H9 (cell line): ENCODE results near the gene NLRP1. TPM values are rescaled to one million over a fixed set of nuclear protein-coding genes. Genes with fewer than 3 reads are reported as not detected.

Experiments used
- DNase-seq: peaks from one replicate; pipeline ENCODE4 v3.0.0-alpha.2; 2017
- H2AFZ ChIP-seq: one replicate; pipeline ENCODE4 v1.6.1; 2013; ENCODE audit warnings: mild to moderate bottlenecking, low read length, control low read depth, moderate library complexity
- H2AK5ac ChIP-seq: 2 replicates; pipeline ENCODE4 v1.6.1; 2013; ENCODE audit warnings: low read length, control low read depth, mixed read lengths; ENCODE audit not compliant: insufficient read length
- H2BK120ac ChIP-seq: one replicate; pipeline ENCODE4 v1.6.1; 2013; ENCODE audit warnings: low read depth, mild to moderate bottlenecking, low read length, control low read depth, inconsistent platforms; ENCODE audit not compliant: poor library complexity, severe bottlenecking
- H2BK12ac ChIP-seq: 2 replicates; pipeline ENCODE4 v1.6.1; 2013; ENCODE audit warnings: low read length, control low read depth, mixed read lengths, low read depth; ENCODE audit not compliant: insufficient read length
- H2BK15ac ChIP-seq: 2 replicates; pipeline ENCODE4 v1.6.1; 2013; ENCODE audit warnings: low read depth, low read length, control low read depth
- H2BK20ac ChIP-seq: one replicate; pipeline ENCODE4 v1.6.1; 2013; ENCODE audit warnings: low read depth, mild to moderate bottlenecking, low read length, control low read depth, inconsistent platforms; ENCODE audit not compliant: poor library complexity, severe bottlenecking
- H2BK5ac ChIP-seq: 2 replicates; pipeline ENCODE4 v1.6.1; 2013; ENCODE audit warnings: low read length, control low read depth, mixed read lengths; ENCODE audit not compliant: insufficient read length
- H3K14ac ChIP-seq: 2 replicates; pipeline ENCODE4 v1.6.1; 2013; ENCODE audit warnings: low read length, control low read depth; ENCODE audit not compliant: insufficient read depth
- H3K18ac ChIP-seq: 2 replicates; pipeline ENCODE4 v1.6.1; 2013; ENCODE audit warnings: low read depth, mild to moderate bottlenecking, mixed read lengths, low read length, control low read depth; ENCODE audit not compliant: insufficient read length
- H3K23ac ChIP-seq: 2 replicates; pipeline ENCODE4 v1.6.1; 2013; ENCODE audit warnings: low read length, control low read depth, mixed read lengths, low read depth; ENCODE audit not compliant: insufficient read length
- H3K23me2 ChIP-seq: 2 replicates; pipeline ENCODE4 v1.6.1; 2013; ENCODE audit warnings: low read depth, mild to moderate bottlenecking, mixed read lengths, low read length, control low read depth; ENCODE audit not compliant: insufficient read length, poor library complexity, severe bottlenecking
- H3K27ac ChIP-seq: 2 replicates; pipeline ENCODE4 v1.5.1; 2013; ENCODE audit warnings: low read length, control low read depth, mixed read lengths, low read depth; ENCODE audit not compliant: insufficient read length
- H3K27me3 ChIP-seq: 2 replicates; pipeline ENCODE4 v1.6.1; 2013; ENCODE audit warnings: low read length, control low read depth, inconsistent platforms; ENCODE audit not compliant: insufficient read depth
- H3K4ac ChIP-seq: 2 replicates; pipeline ENCODE4 v1.6.1; 2013; ENCODE audit warnings: low read depth, mild to moderate bottlenecking, control low read depth, inconsistent platforms, low read length, moderate library complexity
- H3K4me1 ChIP-seq: 2 replicates; pipeline ENCODE4 v1.6.1; 2013; ENCODE audit warnings: low read length, control low read depth, inconsistent platforms; ENCODE audit not compliant: insufficient read depth
- H3K4me2 ChIP-seq: 2 replicates; pipeline ENCODE4 v1.6.1; 2013; ENCODE audit warnings: low read length, control low read depth, mixed read lengths; ENCODE audit not compliant: insufficient read length, insufficient read depth
- H3K56ac ChIP-seq: 2 replicates; pipeline ENCODE4 v1.6.1; 2013; ENCODE audit warnings: low read depth, mild to moderate bottlenecking, mixed read lengths, low read length, control low read depth; ENCODE audit not compliant: insufficient read length
- H3K79me1 ChIP-seq: 2 replicates; pipeline ENCODE4 v1.6.1; 2013; ENCODE audit warnings: low read depth, mild to moderate bottlenecking, moderate library complexity, low read length, control low read depth, inconsistent platforms; ENCODE audit not compliant: insufficient read depth, poor library complexity, severe bottlenecking
- H3K79me2 ChIP-seq: 2 replicates; pipeline ENCODE4 v1.6.1; 2013; ENCODE audit warnings: low read length, control low read depth, inconsistent platforms; ENCODE audit not compliant: insufficient read depth
- H3K9ac ChIP-seq: 2 replicates; pipeline ENCODE4 v1.6.1; 2013; ENCODE audit warnings: low read length, control low read depth, mixed read lengths; ENCODE audit not compliant: insufficient read length; ENCODE audit errors: extremely low read depth
- H3K9me3 ChIP-seq: one replicate; pipeline ENCODE4 v1.6.1; 2013; ENCODE audit warnings: low read depth, low read length, inconsistent platforms; ENCODE audit not compliant: control insufficient read depth
- H3T11ph ChIP-seq: one replicate; pipeline ENCODE4 v1.6.1; 2013; ENCODE audit warnings: mild to moderate bottlenecking, low read length, control low read depth, inconsistent platforms
- H4K20me1 ChIP-seq: one replicate; pipeline ENCODE4 v1.6.1; 2013; ENCODE audit not compliant: control insufficient read depth, insufficient read length, insufficient read depth
- H4K5ac ChIP-seq: 2 replicates; pipeline ENCODE4 v1.6.1; 2013; ENCODE audit warnings: low read depth, mild to moderate bottlenecking, mixed read lengths, low read length, control low read depth; ENCODE audit not compliant: insufficient read length
- H4K8ac ChIP-seq: replicated peaks from 2 replicates; pipeline ENCODE4 v1.6.1; 2013; ENCODE audit warnings: low read length, control low read depth, mixed read lengths, low read depth; ENCODE audit not compliant: insufficient read length
- H4K91ac ChIP-seq: 2 replicates; pipeline ENCODE4 v1.6.1; 2013; ENCODE audit warnings: low read depth, mild to moderate bottlenecking, moderate library complexity, mixed read lengths, low read length, control low read depth; ENCODE audit not compliant: insufficient read length
- H3K27ac Mint-ChIP-seq, 3 experiments: 2 replicates in 2 of 3; 3 replicates in 1 of 3; pipeline ENCODE4 v1.8.0; 2020 to 2021; ENCODE audit warnings: mixed read lengths in 3 of 3, mild to moderate bottlenecking in 1 of 3, moderate library complexity in 1 of 3
- H3K27me3 Mint-ChIP-seq: 2 replicates; pipeline ENCODE4 v1.8.0; 2021; ENCODE audit warnings: low read depth, mild to moderate bottlenecking, moderate library complexity, mixed read lengths
- H3K36me3 Mint-ChIP-seq, 3 experiments: 2 replicates in 2 of 3; 3 replicates in 1 of 3; pipeline ENCODE4 v1.8.0; 2020 to 2021; ENCODE audit warnings: low read depth in 3 of 3, mixed read lengths in 3 of 3; ENCODE audit not compliant: insufficient read depth in 1 of 3
- H3K4me1 Mint-ChIP-seq, 2 experiments: 2 replicates each; pipeline ENCODE4 v1.8.0; 2020; ENCODE audit warnings: mixed read lengths in 2 of 2
- H3K4me3 Mint-ChIP-seq, 2 experiments: 2 replicates in 1 of 2; 3 replicates in 1 of 2; pipeline ENCODE4 v1.8.0; 2020 to 2021; ENCODE audit warnings: mild to moderate bottlenecking in 2 of 2, mixed read lengths in 2 of 2, moderate library complexity in 1 of 2
- H3K9me3 Mint-ChIP-seq, 2 experiments: 2 replicates in 1 of 2; 3 replicates in 1 of 2; pipeline ENCODE4 v1.8.0; 2020; ENCODE audit warnings: mild to moderate bottlenecking in 2 of 2, mixed read lengths in 2 of 2, moderate library complexity in 1 of 2
- CTCF ChIP-seq: fragments of 200-600 bp; sonication (generic); conservative IDR thresholded peaks from 3 replicates; pipeline ENCODE4 v1.8.0; 2021; ENCODE audit warnings: antibody characterized with exemption, mild to moderate bottlenecking
- WGBS: extraction: QIAGEN DNeasy Blood & Tissue Kit; methylation state at CpG from one replicate; pipeline ENCODE4 v1.1.7; 2013; ENCODE audit warnings: missing lambda C conversion rate, low lambda C conversion rate, mixed read lengths; ENCODE audit not compliant: insufficient read length; ENCODE audit errors: extremely low coverage; 5-methylcytosine and 5-hydroxymethylcytosine counted together
- total RNA-seq: library from RNA; stranded (reverse); gene quantifications from 2 replicates; pipeline ENCODE4 v1.2.1, GENCODE V29; 2021

The NLRP1 gene
- total RNA-seq, 1 experiment from 2014 or later: 12.1 TPM

- Histone ChIP-seq H3K27ac (no peak overlapping the region), H3K4me2 (no peak overlapping the region), H4K5ac (no peak overlapping the region), H3K18ac (no peak overlapping the region), H2AK5ac (no peak overlapping the region), H3K4me1 (no peaks in the 10 kb centered on the region), H2BK20ac (no peak overlapping the region), H2AFZ (no peak overlapping the region), H3K14ac (no peak overlapping the region), H4K8ac (no peak overlapping the region), H2BK120ac (no peak overlapping the region), H2BK5ac (no peak overlapping the region), H3K79me2 (no peaks in the 10 kb centered on the region), H3K23me2 (no peaks in the 10 kb centered on the region), H4K91ac (no peak overlapping the region), H3K9me3 (no peaks in the 10 kb centered on the region), H3K9ac (no peak overlapping the region), H2BK15ac (no peak overlapping the region), H3K79me1 (no peaks in the 10 kb centered on the region), H3K23ac (no peak overlapping the region), H3K27me3 (no peaks in the 10 kb centered on the region), H3K56ac (no peak overlapping the region), H2BK12ac (no peak overlapping the region), H3K4ac (no peak overlapping the region), H3T11ph (no peak overlapping the region), H4K20me1 (no peaks in the 10 kb centered on the region)
- no peak for DNase-seq
- peaks cover 3 to 6% of the 10 kb centered on the region in 2 experiments; a peak in 3 of 4 replicates for H3K4me1 Mint-ChIP-seq
- H3K9me3 Mint-ChIP-seq: no peaks in the 10 kb centered on the region
- H3K4me3 Mint-ChIP-seq: no peak overlapping the region
- WGBS: no CpG with 5 or more reads among the region's 5 CpGs
- no peak for TF ChIP-seq CTCF
- no peaks in the 10 kb centered on the region for H3K36me3 Mint-ChIP-seq
- peaks cover 6% of the 10 kb centered on the region for H3K27me3 Mint-ChIP-seq
- no peak overlapping the region for H3K27ac Mint-ChIP-seq
These were observed 61.1 kb downstream of the NLRP1 start for GRCh38 chr17:5523249-5523648.
